ENCODE measurements around the gene TMCO5A.

GRCh38 chr15:37926136-37926535 is 8.3 kb upstream of the TMCO5A start:
- TF ChIP-seq GATA2 (IDR thresholded peaks at IDR 0.05; ENCODE audit: low read depth, low read length) (no peak), GATA3 (IDR thresholded peaks at IDR 0.05; ENCODE audit: low read depth, low read length) (no peak)

All from SH-SY5Y (cell line).